Retinal pigment epithelial cell (primary cell): ENCODE results near the gene PCDHA1.

ENCODE experiments used
- DNase-seq: peaks from one replicate; pipeline ENCODE4 v3.0.0-alpha.2; 2010; ENCODE audit warnings: low read depth
- H3K4me3 ChIP-seq: 2 replicates; pipeline ENCODE4 v1.5.1; 2011; ENCODE audit warnings: mild to moderate bottlenecking, low read length, control low read depth, moderate library complexity
- TF ChIP-seq, protein P1 (sequence below): conservative IDR thresholded peaks from 2 replicates; pipeline ENCODE4 v1.5.1; 2011; ENCODE audit warnings: low read depth, low read length, control low read depth, inconsistent platforms

The PCDHA1 gene

DNA sequence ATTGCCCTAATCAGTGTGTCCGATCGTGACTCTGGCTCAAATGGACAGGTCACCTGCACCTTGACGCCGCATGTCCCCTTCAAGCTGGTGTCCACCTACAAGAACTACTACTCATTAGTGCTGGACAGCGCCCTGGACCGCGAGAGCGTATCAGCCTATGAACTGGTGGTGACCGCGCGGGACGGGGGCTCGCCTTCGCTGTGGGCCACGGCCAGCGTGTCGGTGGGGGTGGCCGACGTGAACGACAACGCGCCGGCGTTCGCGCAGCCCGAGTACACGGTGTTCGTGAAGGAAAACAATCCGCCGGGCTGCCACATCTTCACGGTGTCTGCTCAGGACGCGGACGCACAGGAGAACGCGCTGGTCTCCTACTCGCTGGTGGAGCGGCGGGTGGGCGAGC, 97.4 kb downstream of the PCDHA1 start:
- no peak for DNase-seq
- H3K4me3 ChIP-seq: no peak overlapping the region

DNA sequence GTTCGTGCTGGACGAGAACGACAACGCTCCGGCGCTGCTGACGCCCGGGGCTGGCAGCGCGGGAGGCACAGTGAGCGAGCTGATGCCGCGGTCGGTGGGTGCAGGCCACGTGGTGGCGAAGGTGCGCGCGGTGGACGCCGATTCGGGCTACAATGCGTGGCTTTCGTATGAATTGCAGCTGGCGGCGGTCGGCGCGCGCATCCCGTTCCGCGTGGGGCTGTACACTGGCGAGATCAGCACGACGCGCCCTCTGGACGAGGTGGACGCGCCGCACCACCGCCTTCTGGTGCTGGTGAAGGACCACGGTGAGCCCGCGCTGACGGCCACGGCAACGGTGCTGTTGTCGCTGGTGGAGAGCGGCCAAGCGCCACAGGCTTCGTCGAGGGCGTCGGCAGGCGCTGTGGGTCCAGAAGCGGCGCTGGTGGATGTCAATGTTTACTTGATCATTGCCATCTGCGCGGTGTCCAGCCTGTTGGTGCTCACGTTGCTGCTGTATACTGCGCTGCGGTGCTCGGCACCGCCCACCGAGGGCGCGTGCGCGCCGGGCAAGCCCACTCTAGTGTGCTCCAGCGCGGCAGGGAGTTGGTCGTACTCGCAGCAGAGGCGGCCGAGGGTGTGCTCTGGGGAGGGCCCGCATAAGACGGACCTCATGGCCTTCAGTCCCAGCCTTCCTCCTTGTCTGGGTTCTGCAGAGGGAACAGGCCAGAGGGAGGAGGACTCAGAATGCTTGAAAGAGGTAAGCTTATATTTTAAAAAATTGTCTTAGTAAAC, 98.2 kb downstream of the PCDHA1 start:
- no peak for DNase-seq
- H3K4me3 ChIP-seq: no peak overlapping the region
- TF ChIP-seq, protein P1, sequence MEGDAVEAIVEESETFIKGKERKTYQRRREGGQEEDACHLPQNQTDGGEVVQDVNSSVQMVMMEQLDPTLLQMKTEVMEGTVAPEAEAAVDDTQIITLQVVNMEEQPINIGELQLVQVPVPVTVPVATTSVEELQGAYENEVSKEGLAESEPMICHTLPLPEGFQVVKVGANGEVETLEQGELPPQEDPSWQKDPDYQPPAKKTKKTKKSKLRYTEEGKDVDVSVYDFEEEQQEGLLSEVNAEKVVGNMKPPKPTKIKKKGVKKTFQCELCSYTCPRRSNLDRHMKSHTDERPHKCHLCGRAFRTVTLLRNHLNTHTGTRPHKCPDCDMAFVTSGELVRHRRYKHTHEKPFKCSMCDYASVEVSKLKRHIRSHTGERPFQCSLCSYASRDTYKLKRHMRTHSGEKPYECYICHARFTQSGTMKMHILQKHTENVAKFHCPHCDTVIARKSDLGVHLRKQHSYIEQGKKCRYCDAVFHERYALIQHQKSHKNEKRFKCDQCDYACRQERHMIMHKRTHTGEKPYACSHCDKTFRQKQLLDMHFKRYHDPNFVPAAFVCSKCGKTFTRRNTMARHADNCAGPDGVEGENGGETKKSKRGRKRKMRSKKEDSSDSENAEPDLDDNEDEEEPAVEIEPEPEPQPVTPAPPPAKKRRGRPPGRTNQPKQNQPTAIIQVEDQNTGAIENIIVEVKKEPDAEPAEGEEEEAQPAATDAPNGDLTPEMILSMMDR: no peak

More for the DNA sequence above, 97.4 kb downstream of the PCDHA1 start:
- TF ChIP-seq, protein P1: no peak

DNA sequence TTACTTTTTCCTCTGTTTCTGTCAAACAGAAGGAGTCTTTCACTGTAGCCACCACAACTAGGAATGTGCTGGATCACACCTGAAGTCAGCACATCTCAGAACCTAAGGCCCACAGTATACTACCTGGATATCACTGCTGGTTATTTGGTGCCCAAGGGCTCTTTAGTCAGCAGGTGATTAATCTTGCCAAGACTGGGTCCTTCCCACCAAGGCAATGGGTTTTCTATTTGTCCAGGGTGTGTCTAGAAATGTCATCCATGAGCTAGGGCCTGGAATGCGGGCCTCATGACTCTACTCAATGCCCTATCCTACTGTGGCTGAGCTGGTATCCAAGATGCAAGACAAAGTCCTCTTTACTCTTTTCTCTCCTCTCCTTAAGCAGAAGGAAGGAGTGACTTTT, 130.4 kb downstream of the PCDHA1 start:
- no peak for DNase-seq
- H3K4me3 ChIP-seq: no peak overlapping the region
- TF ChIP-seq, protein P1: no peak

DNA sequence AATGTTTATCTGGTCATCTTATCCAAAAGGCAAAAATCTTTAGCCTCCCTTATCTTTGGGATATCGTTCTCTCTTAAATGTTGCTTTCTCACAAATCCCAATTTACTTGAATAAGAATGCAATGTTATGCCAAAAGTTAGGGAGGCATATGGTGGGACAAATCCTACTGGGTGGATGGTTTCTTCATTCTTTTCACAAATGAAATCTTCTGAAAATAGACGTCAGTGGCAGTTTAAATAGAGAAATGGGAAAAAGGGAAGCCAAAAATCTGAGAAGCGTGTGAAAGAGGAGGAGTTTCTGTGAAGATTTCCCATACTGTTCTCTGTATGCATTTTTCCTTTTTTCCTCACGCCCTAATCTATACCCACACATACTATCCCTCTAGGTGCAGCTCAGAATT, 137.7 kb downstream of the PCDHA1 start:
- TF ChIP-seq, protein P1: no peak
- no peak for DNase-seq
- H3K4me3 ChIP-seq: no peak overlapping the region

DNA sequence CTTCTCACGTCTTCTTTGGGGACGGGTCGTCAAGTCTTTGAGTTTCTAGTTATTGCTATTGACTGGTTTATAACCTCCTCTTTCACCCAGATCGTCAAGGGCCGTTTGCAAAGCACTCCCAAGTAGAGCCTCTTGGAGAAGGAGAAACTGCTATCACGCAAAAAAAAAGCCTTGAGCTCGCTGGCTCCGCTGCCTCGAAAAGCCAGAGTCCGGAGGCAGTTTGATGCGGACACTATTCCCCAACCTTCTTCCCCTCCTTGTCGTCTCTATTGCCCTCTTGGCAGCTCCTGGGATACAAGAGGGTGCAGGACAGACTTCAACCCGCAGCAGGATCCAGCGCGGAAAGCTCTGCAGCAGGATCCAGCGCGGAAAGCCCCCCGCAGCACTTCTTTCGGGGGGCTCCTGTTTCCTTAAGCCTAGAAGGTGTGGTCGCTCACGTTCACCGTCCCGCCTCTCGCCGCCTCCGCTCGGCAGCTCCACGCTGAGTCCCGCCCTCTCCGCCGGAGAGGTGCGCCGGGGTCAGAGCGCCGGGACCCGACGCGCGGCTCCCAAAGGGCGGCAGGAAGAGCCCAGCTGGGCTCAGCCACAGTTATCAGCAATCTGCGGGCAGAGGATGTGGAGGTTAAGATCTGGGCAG, 140.0 kb downstream of the PCDHA1 start, which contains the start of gene PCDHAC1:
PCDHAC1 (plus strand) TSS at position 494 of the 637 bp plus-strand sequence. CDS start 594 bp downstream, outside the sequence.
- H3K4me3 ChIP-seq: peak within 1 kb of the TSS; percentile 48
- DNase-seq: no peak
- TF ChIP-seq, protein P1: no peak

DNA sequence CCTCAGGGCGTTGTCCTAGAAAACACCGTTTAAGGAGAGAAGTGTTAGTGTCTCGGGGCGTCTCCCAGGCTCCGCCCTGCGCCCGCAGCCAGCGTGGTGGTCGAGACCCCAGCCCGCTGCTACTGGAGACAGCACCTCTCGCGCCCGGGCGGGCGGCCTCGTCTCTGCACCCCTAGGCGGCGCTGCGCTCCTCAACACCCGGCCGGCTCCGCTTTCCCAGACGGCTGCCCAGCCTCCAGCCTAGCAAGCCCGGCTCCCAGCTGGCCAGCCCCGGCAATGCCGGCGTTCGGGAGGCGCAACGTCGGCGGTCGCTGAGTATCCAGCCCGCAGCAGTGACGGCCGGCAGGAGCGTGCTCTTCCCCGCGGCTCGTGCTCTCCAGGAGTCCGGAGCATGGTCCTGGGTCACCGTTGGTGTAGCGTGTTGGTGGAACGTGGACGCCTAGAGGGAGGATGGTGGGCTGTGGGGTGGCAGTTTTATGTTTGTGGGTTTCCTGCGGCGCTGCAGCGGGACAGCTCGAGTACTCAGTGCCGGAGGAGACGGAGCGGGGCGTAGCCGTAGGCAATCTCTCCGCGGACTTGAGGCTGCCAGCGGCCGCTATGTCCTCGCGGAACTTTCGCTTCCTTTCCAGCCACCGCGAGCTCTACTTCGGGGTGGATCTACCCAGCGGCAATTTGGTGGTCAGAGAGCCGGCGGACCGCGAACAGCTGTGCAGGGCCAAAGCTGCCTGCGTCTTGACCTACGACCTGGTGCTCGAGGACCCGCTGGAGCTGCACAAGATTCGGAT, 140.7 kb downstream of the PCDHA1 start:
- TF ChIP-seq, protein P1: peak; percentile 86
- peak; percentile 34 for DNase-seq
- H3K4me3 ChIP-seq: peak overlapping the region; percentile 48
